DOHH2 (cell line): ENCODE data around the gene CDH4.

Experiments used
- H3F3A ChIP-seq: fragments of 200-600 bp; sonication (generic), shearing (Covaris generic); 2 replicates; pipeline ENCODE4 v1.6.0; 2016; ENCODE audit warnings: antibody characterized with exemption, mild to moderate bottlenecking; ENCODE audit not compliant: control insufficient read depth, insufficient read depth
- H3K27ac ChIP-seq: fragments of 200-600 bp; sonication (generic); 2 replicates; pipeline ENCODE4 v1.5.1; 2014; ENCODE audit warnings: low read depth, mild to moderate bottlenecking, low read length, moderate library complexity
- H3K27me3 ChIP-seq: fragments of 200-600 bp; sonication (generic); 2 replicates; pipeline ENCODE4 v1.6.1; 2014; ENCODE audit warnings: mild to moderate bottlenecking, low read length, mixed read lengths; ENCODE audit not compliant: control insufficient read depth
- H3K36me3 ChIP-seq: fragments of 200-600 bp; sonication (generic); 2 replicates; pipeline ENCODE4 v1.6.1; 2014; ENCODE audit warnings: mild to moderate bottlenecking, low read length, moderate library complexity, mixed read lengths; ENCODE audit not compliant: control insufficient read depth
- H3K4me1 ChIP-seq: fragments of 200-600 bp; sonication (generic); 2 replicates; pipeline ENCODE4 v1.6.1; 2014; ENCODE audit warnings: mild to moderate bottlenecking, low read length, mixed read lengths; ENCODE audit not compliant: control insufficient read depth
- H3K4me2 ChIP-seq: fragments of 200-600 bp; sonication (generic); 2 replicates; pipeline ENCODE4 v1.6.0; 2014; ENCODE audit warnings: mild to moderate bottlenecking, low read length, moderate library complexity
- H3K4me3 ChIP-seq: fragments of 200-600 bp; sonication (generic); 2 replicates; pipeline ENCODE4 v1.5.1; 2014; ENCODE audit warnings: mild to moderate bottlenecking, low read length, mixed read lengths
- H3K79me2 ChIP-seq: fragments of 200-600 bp; sonication (generic); 2 replicates; pipeline ENCODE4 v1.6.1; 2014; ENCODE audit warnings: mild to moderate bottlenecking, low read length, mixed read lengths; ENCODE audit not compliant: control insufficient read depth
- H3K9me2 ChIP-seq: fragments of 200-600 bp; sonication (generic); replicated peaks from 2 replicates; pipeline ENCODE4 v1.6.1; 2014; ENCODE audit warnings: mild to moderate bottlenecking, low read length, mixed read lengths; ENCODE audit not compliant: control insufficient read depth
- H3K9me3 ChIP-seq: fragments of 200-600 bp; sonication (generic); 2 replicates; pipeline ENCODE4 v1.6.1; 2014; ENCODE audit warnings: antibody characterized with exemption, low read length, mixed read lengths; ENCODE audit not compliant: control insufficient read depth, insufficient read depth
- H4K20me1 ChIP-seq: fragments of 200-600 bp; sonication (generic); 2 replicates; pipeline ENCODE4 v1.6.0; 2014; ENCODE audit warnings: low read depth, mild to moderate bottlenecking, antibody characterized with exemption, low read length, moderate library complexity; ENCODE audit not compliant: control insufficient read depth, insufficient read depth
- CTCF ChIP-seq: fragments of 200-600 bp; sonication (generic); IDR thresholded peaks from one replicate; pipeline ENCODE4 v1.5.1; 2014; ENCODE audit warnings: antibody characterized with exemption, mild to moderate bottlenecking, low read depth, low read length; ENCODE audit not compliant: poor library complexity, severe bottlenecking
- EZH2phosphoT487 ChIP-seq: fragments of 200-600 bp; sonication (generic); IDR thresholded peaks from 2 replicates; pipeline ENCODE4 v1.6.1; 2017; ENCODE audit warnings: borderline replicate concordance, mild to moderate bottlenecking, antibody characterized with exemption, low read length, moderate library complexity, mixed read lengths

Gene CDH4

GRCh38 chr20:61233590-61233989, 18.5 kb upstream of the CDH4 start:
- Histone ChIP-seq H4K20me1 (no peaks in the 10 kb centered on the region), H3K9me2 (no peaks in the 10 kb centered on the region), H3K4me2 (no peak overlapping the region), H3F3A (no peaks in the 10 kb centered on the region), H3K36me3 (no peaks in the 10 kb centered on the region), H3K4me3 (no peak overlapping the region), H3K79me2 (no peaks in the 10 kb centered on the region), H3K4me1 (no peaks in the 10 kb centered on the region), H3K9me3 (peaks cover 2% of the 10 kb centered on the region; the same call in 1 of the 2 replicates), H3K27ac (no peak overlapping the region), H3K27me3 (no peaks in the 10 kb centered on the region)
- TF ChIP-seq CTCF, result no peak
- TF ChIP-seq EZH2phosphoT487, result no peak

GRCh38 chr20:61234224-61234890, 17.7 kb upstream of the CDH4 start:
- Histone ChIP-seq H3K9me2 (no peaks in the 10 kb centered on the region), H3F3A (no peaks in the 10 kb centered on the region), H3K9me3 (peaks cover 2% of the 10 kb centered on the region; the same call in 1 of the 2 replicates), H3K4me2 (no peak overlapping the region), H3K36me3 (no peaks in the 10 kb centered on the region), H3K4me1 (no peaks in the 10 kb centered on the region), H4K20me1 (no peaks in the 10 kb centered on the region), H3K79me2 (no peaks in the 10 kb centered on the region), H3K27me3 (no peaks in the 10 kb centered on the region), H3K27ac (no peak overlapping the region), H3K4me3 (no peak overlapping the region)
- no peak for TF ChIP-seq EZH2phosphoT487
- TF ChIP-seq CTCF, result no peak

- no peak for TF ChIP-seq CTCF
- no peak for TF ChIP-seq EZH2phosphoT487
- Histone ChIP-seq H3K4me3 (no peak overlapping the region), H3K27ac (no peak overlapping the region), H3K4me1 (no peaks in the 10 kb centered on the region), H4K20me1 (no peaks in the 10 kb centered on the region), H3K36me3 (no peaks in the 10 kb centered on the region), H3K4me2 (no peak overlapping the region), H3K27me3 (no peaks in the 10 kb centered on the region), H3K79me2 (no peaks in the 10 kb centered on the region), H3K9me2 (no peaks in the 10 kb centered on the region), H3F3A (no peaks in the 10 kb centered on the region), H3K9me3 (peaks cover 2% of the 10 kb centered on the region; the same call in 1 of the 2 replicates)
Observed at GRCh38 chr20:61236713-61237112, 15.3 kb upstream of the CDH4 start.
